B cell (primary cell): ENCODE measurements around the gene UMODL1. TPM values are rescaled to one million over a fixed set of nuclear protein-coding genes. Genes with fewer than 3 reads are reported as not detected.

Experiments used
- ATAC-seq: fragments of 200-7000 bp; cut with Tn5 transposase; one replicate; pipeline ENCODE4 v1.10.0; 2021; ENCODE audit warnings: low read depth, mild to moderate bottlenecking, moderate number of reproducible peaks, moderate library complexity
- CTCF ChIA-PET: fragments of 350-600 bp; sonication (Branson Sonifier 250); formaldehyde crosslinking; loops from one replicate; lab custom pipeline; 2021; ENCODE audit warnings: antibody characterized with exemption, inconsistent platforms; lab: Charles Lee
- POLR2A ChIA-PET: fragments of 350-600 bp; sonication (Branson Sonifier 250); formaldehyde crosslinking; loops from one replicate; lab custom pipeline; 2021; ENCODE audit warnings: antibody characterized with exemption; lab: Charles Lee
- DNase-seq: peaks from one replicate; pipeline ENCODE4 v3.0.0; 2013
- H2AFZ ChIP-seq: 2 replicates; pipeline ENCODE4 v1.6.1; 2012; ENCODE audit warnings: mild to moderate bottlenecking, low read depth, low read length; ENCODE audit not compliant: insufficient read depth, poor library complexity, severe bottlenecking
- H3K27ac ChIP-seq, 2 donors: 1 replicate in 1 of 2; 2 replicates in 1 of 2; pipeline ENCODE4 v1.5.1; 2012 to 2013; ENCODE audit warnings: low read length in 2 of 2, mild to moderate bottlenecking in 2 of 2, moderate library complexity in 1 of 2
- H3K27me3 ChIP-seq, 4 experiments: fragments of 200-600 bp in 1 of 4; sonication (generic) in 1 of 4; replicated peaks in 1 of 4; 1 replicate in 2 of 4; 2 replicates in 2 of 4; pipeline versions ENCODE4 v1.6.1 to v1.7.0; 2013 to 2016; ENCODE audit warnings: low read length in 3 of 4, mild to moderate bottlenecking in 2 of 4, mixed read lengths in 1 of 4, moderate library complexity in 1 of 4; ENCODE audit not compliant: insufficient read depth in 4 of 4, control insufficient read depth in 3 of 4; ENCODE audit errors: control extremely low read depth in 1 of 4
- H3K36me3 ChIP-seq, 2 experiments: replicated peaks in 1 of 2; 1 replicate in 1 of 2; 2 replicates in 1 of 2; pipeline versions ENCODE4 v1.6.1 to v1.7.1; 2013; ENCODE audit warnings: low read length in 1 of 2; ENCODE audit not compliant: insufficient read depth in 2 of 2, control insufficient read depth in 1 of 2; ENCODE audit errors: control extremely low read depth in 1 of 2, extremely low read depth in 1 of 2
- H3K4me1 ChIP-seq, 2 donors: fragments of 200-600 bp in 1 of 2; sonication (generic) in 1 of 2; 1 replicate in 1 of 2; 2 replicates in 1 of 2; pipeline versions ENCODE4 v1.5.1 to v1.6.1; 2013 to 2017; ENCODE audit warnings: low read length in 2 of 2; ENCODE audit not compliant: control insufficient read depth in 2 of 2, insufficient read depth in 2 of 2
- H3K4me2 ChIP-seq: replicated peaks from 2 replicates; pipeline ENCODE3; 2012; ENCODE audit warnings: mild to moderate bottlenecking, low read depth, low read length; ENCODE audit not compliant: poor library complexity, severe bottlenecking
- H3K4me3 ChIP-seq, 5 experiments: fragments of 200-600 bp in 1 of 5; sonication (generic) in 1 of 5; 1 replicate in 3 of 5; 2 replicates in 2 of 5; pipeline versions ENCODE4 v1.5.1 to v1.7.0; 2011 to 2016; ENCODE audit warnings: low read length in 4 of 5, mild to moderate bottlenecking in 4 of 5, low read depth in 2 of 5, control low read depth in 1 of 5, moderate library complexity in 1 of 5; ENCODE audit not compliant: insufficient read depth in 1 of 5; ENCODE audit errors: control extremely low read depth in 1 of 5, extremely low read depth in 1 of 5
- H3K79me2 ChIP-seq: fragments of 200-600 bp; sonication (generic); one replicate; pipeline ENCODE4 v1.6.0; 2016; ENCODE audit warnings: low read length; ENCODE audit not compliant: control insufficient read depth, insufficient read depth
- H3K9ac ChIP-seq: fragments of 200-600 bp; sonication (generic); 2 replicates; pipeline ENCODE4 v1.6.1; 2017; ENCODE audit warnings: mild to moderate bottlenecking, low read length, moderate library complexity
- H3K9me3 ChIP-seq, 3 donors: one replicate each; pipeline versions ENCODE4 v1.6.1 to v1.7.1; 2013; ENCODE audit warnings: low read length in 2 of 3; ENCODE audit not compliant: control insufficient read depth in 2 of 3, insufficient read depth in 1 of 3; ENCODE audit errors: control extremely low read depth in 1 of 3
- H4K20me1 ChIP-seq: 2 replicates; pipeline ENCODE4 v1.6.0; 2012; ENCODE audit warnings: mild to moderate bottlenecking, low read length; ENCODE audit not compliant: insufficient read depth, control insufficient read depth, poor library complexity, severe bottlenecking
- H3K27ac Mint-ChIP-seq: one replicate; pipeline ENCODE4 v1.8.0; 2021; ENCODE audit warnings: mixed read lengths
- H3K27me3 Mint-ChIP-seq: one replicate; pipeline ENCODE4 v1.8.0; 2021; ENCODE audit warnings: mixed read lengths
- H3K4me1 Mint-ChIP-seq: one replicate; pipeline ENCODE4 v1.8.0; 2021; ENCODE audit warnings: mixed read lengths
- H3K4me3 Mint-ChIP-seq: one replicate; pipeline ENCODE4 v1.8.0; 2021; ENCODE audit warnings: mixed read lengths
- H3K9me3 Mint-ChIP-seq: one replicate; pipeline ENCODE4 v1.8.0; 2022; ENCODE audit warnings: mixed read lengths; ENCODE audit not compliant: insufficient read depth
- EZH2 ChIP-seq: IDR thresholded peaks from 2 replicates; pipeline ENCODE4 v1.6.1; 2012; ENCODE audit warnings: borderline replicate concordance, low read depth, mild to moderate bottlenecking, moderate library complexity, low read length; ENCODE audit not compliant: insufficient read depth, poor library complexity, severe bottlenecking
- WGBS: methylation state at CpG from one replicate; pipeline ENCODE4 v1.1.5; 2013; ENCODE audit warnings: missing lambda C conversion rate; ENCODE audit not compliant: insufficient coverage; 5-methylcytosine and 5-hydroxymethylcytosine counted together
- intact Hi-C: fragments of 100-400 bp; cut with micrococcal nuclease; formaldehyde crosslinking; loops from one replicate; pipeline ENCODE4 v1.10.0; 2022
- polyA plus RNA-seq: library from polyadenylated mRNA; depleted of rRNA; stranded (reverse); fragments of >200 nt; gene quantifications from 2 replicates; pipeline ENCODE4 v1.2.3, GENCODE V29; 2012
- total RNA-seq, 2 donors: library from RNA; stranded (reverse); fragments of 120-200 nt in 1 of 2; gene quantifications; 1 replicate in 1 of 2; 2 replicates in 1 of 2; pipeline versions ENCODE4 v1.2.3 to v1.2.4, GENCODE V29; 2013 to 2022
- TF ChIP-seq, protein P1 (sequence below): fragments of 200-600 bp; IDR thresholded peaks from one replicate; pipeline ENCODE4 v1.8.0; 2022; ENCODE audit warnings: antibody characterized with exemption, mild to moderate bottlenecking

The UMODL1 gene
- total and polyA plus RNA-seq, 2 donors (not counting 1 experiment from before 2014, with no cell fraction given) = 0.10 to 0.49 TPM

DNA sequence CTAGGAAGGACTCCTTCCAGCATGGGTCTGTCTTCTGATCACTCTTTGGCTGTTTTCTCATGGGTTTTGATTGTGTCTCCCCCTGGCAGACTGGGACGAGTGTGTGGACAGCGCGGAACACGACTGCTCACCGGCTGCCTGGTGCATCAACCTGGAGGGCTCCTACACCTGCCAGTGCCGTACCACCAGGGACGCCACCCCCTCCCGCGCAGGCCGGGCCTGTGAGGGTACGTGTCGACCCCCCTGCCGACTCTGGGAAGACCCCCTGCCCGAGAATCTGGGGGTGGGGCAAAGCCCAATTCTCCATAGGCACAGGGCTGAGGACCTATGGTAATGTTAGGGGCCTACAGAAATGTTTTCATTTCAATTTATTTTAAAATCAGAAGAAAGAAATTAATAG lies 38.4 kb downstream of the UMODL1 start:
- TF ChIP-seq, protein P1, sequence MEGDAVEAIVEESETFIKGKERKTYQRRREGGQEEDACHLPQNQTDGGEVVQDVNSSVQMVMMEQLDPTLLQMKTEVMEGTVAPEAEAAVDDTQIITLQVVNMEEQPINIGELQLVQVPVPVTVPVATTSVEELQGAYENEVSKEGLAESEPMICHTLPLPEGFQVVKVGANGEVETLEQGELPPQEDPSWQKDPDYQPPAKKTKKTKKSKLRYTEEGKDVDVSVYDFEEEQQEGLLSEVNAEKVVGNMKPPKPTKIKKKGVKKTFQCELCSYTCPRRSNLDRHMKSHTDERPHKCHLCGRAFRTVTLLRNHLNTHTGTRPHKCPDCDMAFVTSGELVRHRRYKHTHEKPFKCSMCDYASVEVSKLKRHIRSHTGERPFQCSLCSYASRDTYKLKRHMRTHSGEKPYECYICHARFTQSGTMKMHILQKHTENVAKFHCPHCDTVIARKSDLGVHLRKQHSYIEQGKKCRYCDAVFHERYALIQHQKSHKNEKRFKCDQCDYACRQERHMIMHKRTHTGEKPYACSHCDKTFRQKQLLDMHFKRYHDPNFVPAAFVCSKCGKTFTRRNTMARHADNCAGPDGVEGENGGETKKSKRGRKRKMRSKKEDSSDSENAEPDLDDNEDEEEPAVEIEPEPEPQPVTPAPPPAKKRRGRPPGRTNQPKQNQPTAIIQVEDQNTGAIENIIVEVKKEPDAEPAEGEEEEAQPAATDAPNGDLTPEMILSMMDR = no peak
- TF ChIP-seq EZH2 = no peak
- CTCF ChIA-PET = interaction anchor here (0.6 to 5.3 kb wide), 7 partner anchors 8 to 826 kb away, joined by 3 to 71 read pairs (median 17); partner anchors contain the start of gene ZBTB21
- intact Hi-C loops = no loop called here
- no peak overlapping the region for H3K4me2 ChIP-seq
- H3K79me2 ChIP-seq = no peaks in the 10 kb centered on the region
- H3K36me3 ChIP-seq = no peaks in the 10 kb centered on the region
- POLR2A ChIA-PET = interaction anchor here (2.3 kb wide), 1 partner anchor 188 kb away, joined by 11 read pairs; no protein-coding TSS in a partner anchor
- ATAC-seq (no peak), DNase-seq (no peak)
- no peaks in the 10 kb centered on the region for H4K20me1 ChIP-seq
- H3K27me3 ChIP-seq = peaks cover 0 to 12% (median under 1%) of the 10 kb centered on the region in 4 experiments
- no peak overlapping the region for H3K27ac Mint-ChIP-seq
- no peak overlapping the region for H3K4me3 ChIP-seq
- H3K4me3 Mint-ChIP-seq = peak overlapping the region; percentile 0
- peaks cover 7% of the 10 kb centered on the region for H3K27me3 Mint-ChIP-seq
- H2AFZ ChIP-seq = no peak overlapping the region
- H3K9ac ChIP-seq = no peak overlapping the region
- no peak overlapping the region for H3K27ac ChIP-seq
- H3K9me3 Mint-ChIP-seq = no peaks in the 10 kb centered on the region
- peaks cover 38% of the 10 kb centered on the region for H3K4me1 Mint-ChIP-seq
- WGBS = over 99% methylated on average over 12 of the region's 14 CpGs
- peaks cover 0 to 2% (median 0%) of the 10 kb centered on the region in 3 donors for H3K9me3 ChIP-seq
- H3K4me1 ChIP-seq = peaks cover 17 to 22% of the 10 kb centered on the region in 2 donors

DNA sequence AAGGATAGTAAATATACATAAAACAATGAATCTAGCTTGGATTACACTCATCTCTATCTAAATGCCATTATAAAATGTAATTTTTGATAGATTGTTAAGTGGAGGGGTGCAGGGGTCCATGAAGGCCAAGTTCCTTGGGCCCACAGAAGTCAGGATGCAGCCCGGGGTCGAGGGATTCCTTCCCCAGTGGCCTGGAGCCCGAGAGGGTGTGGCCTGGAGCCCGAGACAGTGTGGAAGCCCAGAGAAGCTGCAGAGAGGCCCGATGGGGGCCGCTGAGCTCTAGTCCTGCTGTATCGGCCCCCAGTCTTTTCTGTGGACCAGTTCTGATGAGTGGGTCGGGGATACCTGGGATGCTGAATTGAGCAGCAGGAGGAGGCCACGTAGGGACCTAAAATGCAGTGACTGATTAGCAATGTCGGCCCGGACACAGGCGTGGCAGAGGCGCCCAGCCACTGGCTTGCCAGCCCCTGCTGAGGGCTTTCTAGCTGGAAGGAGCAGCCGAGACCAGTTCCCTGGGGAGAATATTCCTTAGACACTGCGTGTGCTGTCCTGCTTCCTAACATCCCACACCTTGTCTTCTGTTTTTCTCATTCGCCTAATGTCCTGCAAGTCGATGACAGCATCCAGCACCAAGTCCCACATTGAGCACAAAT lies 38.9 kb downstream of the UMODL1 start:
- Histone ChIP-seq H3K36me3 (no peaks in the 10 kb centered on the region), H3K4me1 (peaks cover 17 to 22% of the 10 kb centered on the region in 2 donors), H4K20me1 (no peaks in the 10 kb centered on the region), H3K4me2 (no peak overlapping the region), H3K4me3 (no peak overlapping the region), H2AFZ (no peak overlapping the region), H3K27ac (no peak overlapping the region), H3K9me3 (peaks cover 0 to 2% (median 0%) of the 10 kb centered on the region in 3 donors), H3K79me2 (no peaks in the 10 kb centered on the region), H3K27me3 (peaks cover 0 to 14% (median 2%) of the 10 kb centered on the region in 4 experiments), H3K9ac (no peak overlapping the region)
- intact Hi-C loops = no loop called here
- Mint-ChIP-seq H3K27ac (no peak overlapping the region), H3K4me1 (peaks cover 38% of the 10 kb centered on the region), H3K4me3 (no peak overlapping the region), H3K27me3 (peaks cover 12% of the 10 kb centered on the region), H3K9me3 (no peaks in the 10 kb centered on the region)
- no peak for TF ChIP-seq EZH2
- TF ChIP-seq, protein P1 = no peak
- WGBS = 87% methylated on average over 17 of the region's 17 CpGs
- DNase-seq (no peak), ATAC-seq (no peak)
- ChIA-PET POLR2A (no interaction called here), CTCF (interaction anchor here (2.4 to 5.3 kb wide), 3 partner anchors 7 to 293 kb away, joined by 9 to 71 read pairs (median 35); no protein-coding TSS in a partner anchor)
